Tibial nerve (tissue), 4 donors: ENCODE results near the gene ASTN2. TPM values are rescaled to one million over a fixed set of nuclear protein-coding genes. Genes with fewer than 3 reads are reported as not detected.

Experiments
- DNase-seq, 2 donors: peaks; one replicate each; pipeline ENCODE4 v3.0.0-alpha.2; 2019; ENCODE audit warnings: low spot score in 2 of 2
- H3K27ac ChIP-seq, 4 donors: fragments of 200-600 bp; sonication (generic) in 3 of 4; one replicate each; pipeline ENCODE4 v1.5.1; 2017 to 2019; ENCODE audit warnings: mild to moderate bottlenecking in 1 of 4
- H3K27me3 ChIP-seq, 2 donors: fragments of 200-600 bp; sonication (generic) in 1 of 2; one replicate each; pipeline versions ENCODE4 v1.5.1 to v1.6.0; 2017 to 2019
- H3K36me3 ChIP-seq, 3 donors: fragments of 200-600 bp; sonication (generic); one replicate each; pipeline ENCODE4 v1.5.1; 2018 to 2019
- H3K4me1 ChIP-seq, 4 donors: fragments of 200-600 bp; sonication (generic) in 3 of 4; one replicate each; pipeline ENCODE4 v1.5.1; 2017 to 2019
- H3K4me3 ChIP-seq, 4 donors: fragments of 200-600 bp; sonication (generic) in 3 of 4; one replicate each; pipeline ENCODE4 v1.5.1; 2017 to 2019; ENCODE audit warnings: mild to moderate bottlenecking in 1 of 4, moderate library complexity in 1 of 4
- H3K9me3 ChIP-seq, 4 donors: fragments of 200-600 bp; sonication (generic) in 3 of 4; one replicate each; pipeline ENCODE4 v1.5.1; 2017 to 2019
- EP300 ChIP-seq, 2 donors: sonication (generic); formaldehyde crosslinking; IDR thresholded peaks; one replicate each; pipeline ENCODE4 v1.6.1; 2017; ENCODE audit warnings: antibody characterized with exemption in 2 of 2, mild to moderate bottlenecking in 1 of 2
- POLR2A ChIP-seq, 2 donors: fragments of 450-650 bp; IDR thresholded peaks; one replicate each; pipeline ENCODE4 v1.6.1; 2017; ENCODE audit warnings: antibody characterized with exemption in 2 of 2, mild to moderate bottlenecking in 2 of 2, moderate library complexity in 2 of 2
- WGBS, 2 donors: methylation state at CpG; one replicate each; pipeline ENCODE4 v1.1.5; 2018; 5-methylcytosine and 5-hydroxymethylcytosine counted together
- total RNA-seq, 4 donors: library from RNA; depleted of rRNA; stranded (reverse); fragments of >200 nt; gene quantifications; one replicate each; pipeline ENCODE4 v1.1.0, GENCODE V29; 2016
- TF ChIP-seq, protein P1 (sequence below), 5 experiments: fragments of 200-600 bp in 3 of 5; fragments of 450-650 bp in 2 of 5; sonication (generic) in 3 of 5; IDR thresholded peaks; one replicate each; pipeline ENCODE4 v1.5.1; 2016 to 2019; ENCODE audit warnings: antibody characterized with exemption in 5 of 5, mild to moderate bottlenecking in 3 of 5, moderate library complexity in 2 of 5

The ASTN2 gene
- total RNA-seq, 4 donors from 2014 or later = 9.0 to 14.9 (median 12.3) TPM

DNA sequence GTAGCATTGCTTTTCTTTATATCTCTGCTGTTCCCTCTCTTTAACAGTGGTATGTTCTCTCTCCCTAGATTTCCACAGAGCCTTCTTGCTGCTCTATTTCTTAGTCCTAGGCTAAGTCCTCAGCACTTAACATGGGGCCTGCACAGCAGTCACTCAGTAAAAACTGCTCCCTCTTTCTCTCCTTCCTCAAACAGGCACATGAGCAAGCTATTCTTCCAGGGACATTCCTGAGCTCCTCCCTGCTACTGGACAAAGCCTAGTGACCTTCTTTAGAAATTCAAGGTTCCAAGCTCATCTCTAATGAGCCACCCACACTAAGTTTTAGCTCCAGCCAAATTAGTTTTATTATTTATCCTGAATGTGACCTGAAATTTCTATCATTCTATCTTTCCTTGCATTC lies 688.3 kb downstream of the ASTN2 start:
- no peak overlapping the region for H3K4me3 ChIP-seq
- TF ChIP-seq POLR2A (IDR thresholded peaks at IDR 0.05) (no peak), EP300 (IDR thresholded peaks at IDR 0.05) (no peak)
- TF ChIP-seq, protein P1, sequence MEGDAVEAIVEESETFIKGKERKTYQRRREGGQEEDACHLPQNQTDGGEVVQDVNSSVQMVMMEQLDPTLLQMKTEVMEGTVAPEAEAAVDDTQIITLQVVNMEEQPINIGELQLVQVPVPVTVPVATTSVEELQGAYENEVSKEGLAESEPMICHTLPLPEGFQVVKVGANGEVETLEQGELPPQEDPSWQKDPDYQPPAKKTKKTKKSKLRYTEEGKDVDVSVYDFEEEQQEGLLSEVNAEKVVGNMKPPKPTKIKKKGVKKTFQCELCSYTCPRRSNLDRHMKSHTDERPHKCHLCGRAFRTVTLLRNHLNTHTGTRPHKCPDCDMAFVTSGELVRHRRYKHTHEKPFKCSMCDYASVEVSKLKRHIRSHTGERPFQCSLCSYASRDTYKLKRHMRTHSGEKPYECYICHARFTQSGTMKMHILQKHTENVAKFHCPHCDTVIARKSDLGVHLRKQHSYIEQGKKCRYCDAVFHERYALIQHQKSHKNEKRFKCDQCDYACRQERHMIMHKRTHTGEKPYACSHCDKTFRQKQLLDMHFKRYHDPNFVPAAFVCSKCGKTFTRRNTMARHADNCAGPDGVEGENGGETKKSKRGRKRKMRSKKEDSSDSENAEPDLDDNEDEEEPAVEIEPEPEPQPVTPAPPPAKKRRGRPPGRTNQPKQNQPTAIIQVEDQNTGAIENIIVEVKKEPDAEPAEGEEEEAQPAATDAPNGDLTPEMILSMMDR (IDR thresholded peaks at IDR 0.05) = no peak
- no peak for DNase-seq
- no peaks in the 10 kb centered on the region for H3K9me3 ChIP-seq
- no peaks in the 10 kb centered on the region for H3K27me3 ChIP-seq
- H3K27ac ChIP-seq = no peak overlapping the region
- no peaks in the 10 kb centered on the region for H3K4me1 ChIP-seq
- peaks cover 0 to 13% (median 0%) of the 10 kb centered on the region in 3 donors for H3K36me3 ChIP-seq

DNA sequence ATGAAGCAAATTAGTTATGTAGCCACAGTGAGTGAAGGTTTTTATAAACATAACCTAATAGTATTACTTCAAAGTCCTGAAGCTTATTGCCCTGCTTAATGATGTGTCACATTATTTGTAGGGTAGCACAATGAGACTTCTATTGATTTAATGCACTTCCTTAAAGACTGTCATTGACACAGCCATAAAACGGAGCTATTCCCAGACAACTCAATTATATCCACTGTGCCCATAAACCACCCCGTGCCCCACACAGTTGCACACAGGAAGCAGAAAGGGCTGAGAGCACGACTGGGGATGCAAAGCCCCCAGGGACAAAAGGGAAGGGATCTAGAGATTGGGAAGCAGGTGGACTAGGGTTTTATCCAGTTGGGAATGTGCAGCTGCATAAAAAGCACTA lies 690.7 kb downstream of the ASTN2 start:
- no peaks in the 10 kb centered on the region for H3K4me1 ChIP-seq
- TF ChIP-seq POLR2A (IDR thresholded peaks at IDR 0.05) = no peak
- TF ChIP-seq EP300 (IDR thresholded peaks at IDR 0.05) = no peak
- TF ChIP-seq, protein P1 (IDR thresholded peaks at IDR 0.05) = no peak
- no peak for DNase-seq
- 28 to 35% methylated on average over 3 of the region's 3 CpGs for WGBS, 2 donors
- H3K27ac ChIP-seq = no peak overlapping the region
- peaks cover 0 to 17% (median 0%) of the 10 kb centered on the region in 3 donors for H3K36me3 ChIP-seq
- no peaks in the 10 kb centered on the region for H3K9me3 ChIP-seq
- H3K27me3 ChIP-seq = no peaks in the 10 kb centered on the region
- H3K4me3 ChIP-seq = no peak overlapping the region

DNA sequence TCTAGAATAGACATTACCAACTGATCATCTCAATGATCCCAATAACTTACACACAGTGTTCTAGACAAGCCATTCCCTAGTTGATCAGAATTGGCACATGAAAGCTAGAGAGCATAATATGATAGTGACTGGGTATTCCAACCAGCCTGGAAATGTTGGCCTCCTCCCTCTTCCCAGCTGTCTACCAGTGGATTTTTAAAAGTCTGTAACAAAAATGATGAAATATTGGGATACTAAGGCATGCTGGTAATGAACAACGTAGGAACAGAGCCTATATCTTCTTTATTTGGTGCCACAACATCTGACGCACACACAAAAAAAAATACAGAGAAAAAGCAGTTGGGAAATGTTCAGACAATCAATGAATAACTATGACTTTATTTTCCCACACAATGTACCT lies 692.9 kb downstream of the ASTN2 start:
- 73 to 87% methylated on average over 2 of the region's 2 CpGs for WGBS, 2 donors
- H3K4me3 ChIP-seq = no peak overlapping the region
- peaks cover 0 to 10% (median 0%) of the 10 kb centered on the region in 4 donors for H3K4me1 ChIP-seq
- no peaks in the 10 kb centered on the region for H3K27me3 ChIP-seq
- H3K27ac ChIP-seq = no peak overlapping the region
- DNase-seq = no peak
- H3K9me3 ChIP-seq = no peaks in the 10 kb centered on the region
- peaks cover 0 to 17% (median 0%) of the 10 kb centered on the region in 3 donors for H3K36me3 ChIP-seq
- TF ChIP-seq EP300 (IDR thresholded peaks at IDR 0.05) (no peak), POLR2A (IDR thresholded peaks at IDR 0.05) (no peak)
- TF ChIP-seq, protein P1 (IDR thresholded peaks at IDR 0.05) = no peak

DNA sequence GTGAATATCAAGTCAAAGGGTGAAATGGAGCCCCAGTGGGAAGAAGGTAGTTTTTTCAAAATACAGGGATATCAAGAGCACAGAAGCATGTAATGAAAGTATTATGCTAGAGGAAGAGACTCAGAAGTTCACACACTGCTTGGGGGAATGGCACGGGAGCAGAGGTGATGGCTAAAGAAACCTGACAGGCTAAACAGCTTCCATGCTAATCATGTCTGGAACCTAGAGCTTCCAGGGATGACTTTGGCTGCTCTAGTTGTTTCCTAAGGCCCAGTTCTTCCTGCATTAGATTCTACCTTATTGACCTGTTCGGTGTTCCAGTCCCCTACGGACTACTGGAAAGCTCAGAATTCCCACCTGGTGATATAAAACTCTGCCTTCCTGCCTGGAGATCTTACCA lies 693.4 kb downstream of the ASTN2 start:
- 97 to 98% methylated on average over 3 of the region's 3 CpGs for WGBS, 2 donors
- peaks cover 0 to 17% (median 0%) of the 10 kb centered on the region in 3 donors for H3K36me3 ChIP-seq
- no peaks in the 10 kb centered on the region for H3K27me3 ChIP-seq
- H3K4me3 ChIP-seq = no peak overlapping the region
- no peak overlapping the region for H3K27ac ChIP-seq
- TF ChIP-seq, protein P1 (IDR thresholded peaks at IDR 0.05) = no peak
- TF ChIP-seq EP300 (IDR thresholded peaks at IDR 0.05) (no peak), POLR2A (IDR thresholded peaks at IDR 0.05) (no peak)
- DNase-seq = no peak
- H3K9me3 ChIP-seq = no peaks in the 10 kb centered on the region
- peaks cover 0 to 15% (median 0%) of the 10 kb centered on the region in 4 donors for H3K4me1 ChIP-seq

DNA sequence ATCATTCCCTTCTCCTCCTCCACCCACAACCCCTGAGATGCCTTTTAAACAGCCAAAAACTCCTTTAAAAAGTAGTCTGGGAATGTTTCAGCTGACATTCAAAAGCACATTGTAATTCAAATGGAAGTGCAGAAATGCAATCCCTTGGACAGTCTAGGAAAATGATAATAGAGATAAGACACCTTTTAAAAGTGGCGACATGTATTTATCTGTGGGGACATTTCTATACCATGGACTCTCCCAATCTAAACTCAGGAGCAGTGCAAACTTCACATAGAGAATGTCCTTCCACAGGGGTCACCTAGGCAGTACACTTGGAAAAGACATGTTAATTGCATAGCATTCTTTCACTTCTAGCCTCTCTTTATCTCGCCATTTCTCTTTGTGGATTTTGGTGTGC lies 694.7 kb downstream of the ASTN2 start:
- Histone ChIP-seq H3K36me3 (peaks cover 0 to 8% (median 0%) of the 10 kb centered on the region in 3 donors), H3K4me1 (peaks cover 0 to 16% (median 0%) of the 10 kb centered on the region in 4 donors), H3K27me3 (no peaks in the 10 kb centered on the region), H3K27ac (no peak overlapping the region), H3K9me3 (no peaks in the 10 kb centered on the region), H3K4me3 (no peak overlapping the region)
- no peak for TF ChIP-seq EP300 (IDR thresholded peaks at IDR 0.05)
- TF ChIP-seq, protein P1 (IDR thresholded peaks at IDR 0.05) = no peak
- TF ChIP-seq POLR2A (IDR thresholded peaks at IDR 0.05) = no peak
- DNase-seq = no peak
- 55 to 91% methylated on average over 2 of the region's 2 CpGs for WGBS, 2 donors
